Left ventricle myocardium inferior (tissue), 1 donor: ENCODE data around the gene MAGI2. TPM values are rescaled to one million over a fixed set of nuclear protein-coding genes. Genes with fewer than 3 reads are reported as not detected.
A peak's percentile ranks its signal among the peaks of the same experiment; 100 is the strongest.
"Not testable (repeated sequence)": the region's sequence is repeated elsewhere in the genome, so short reads cannot be mapped to it uniquely, and the experiment has no call there.

Experiments used
- DNase-seq: peaks from one replicate; pipeline ENCODE4 v3.0.0-alpha.2; 2020
- H3K27ac ChIP-seq: fragments of 200-600 bp; replicated peaks from 2 replicates; pipeline ENCODE4 v1.8.0; 2021
- H3K27me3 ChIP-seq: fragments of 200-600 bp; 2 replicates; pipeline ENCODE4 v1.8.0; 2021; ENCODE audit warnings: low read depth
- H3K36me3 ChIP-seq: fragments of 200-600 bp; 2 replicates; pipeline ENCODE4 v1.8.0; 2021
- H3K4me1 ChIP-seq: fragments of 200-600 bp; 2 replicates; pipeline ENCODE4 v1.8.0; 2021
- H3K4me3 ChIP-seq: fragments of 200-600 bp; 2 replicates; pipeline ENCODE4 v1.8.0; 2021; ENCODE audit warnings: mild to moderate bottlenecking, moderate library complexity
- H3K9me3 ChIP-seq: fragments of 200-600 bp; replicated peaks from 2 replicates; pipeline ENCODE4 v1.8.0; 2021
- intact Hi-C: fragments of 100-400 bp; cut with micrococcal nuclease; formaldehyde crosslinking; loops from one replicate; pipeline ENCODE4 v1.11.0; 2022
- total RNA-seq: library from RNA; stranded (reverse); fragmentation: NEBNext Ultra II Directional; extraction: Animal tissue kit (Norgen Biotek cat#: 25700); gene quantifications from one replicate; pipeline ENCODE4 v1.2.1, GENCODE V29; 2021
- TF ChIP-seq, protein P1 (sequence below): fragments of 200-600 bp; IDR thresholded peaks from 2 replicates; pipeline ENCODE4 v1.8.0; 2021; ENCODE audit warnings: antibody characterized with exemption, mild to moderate bottlenecking, borderline replicate concordance
- donor health status: DM: no; HTN: yes; CAD: no; lungs with severe emphysema.

Gene MAGI2
- total RNA-seq, 1 donor from 2014 or later = 4.5 TPM

DNA sequence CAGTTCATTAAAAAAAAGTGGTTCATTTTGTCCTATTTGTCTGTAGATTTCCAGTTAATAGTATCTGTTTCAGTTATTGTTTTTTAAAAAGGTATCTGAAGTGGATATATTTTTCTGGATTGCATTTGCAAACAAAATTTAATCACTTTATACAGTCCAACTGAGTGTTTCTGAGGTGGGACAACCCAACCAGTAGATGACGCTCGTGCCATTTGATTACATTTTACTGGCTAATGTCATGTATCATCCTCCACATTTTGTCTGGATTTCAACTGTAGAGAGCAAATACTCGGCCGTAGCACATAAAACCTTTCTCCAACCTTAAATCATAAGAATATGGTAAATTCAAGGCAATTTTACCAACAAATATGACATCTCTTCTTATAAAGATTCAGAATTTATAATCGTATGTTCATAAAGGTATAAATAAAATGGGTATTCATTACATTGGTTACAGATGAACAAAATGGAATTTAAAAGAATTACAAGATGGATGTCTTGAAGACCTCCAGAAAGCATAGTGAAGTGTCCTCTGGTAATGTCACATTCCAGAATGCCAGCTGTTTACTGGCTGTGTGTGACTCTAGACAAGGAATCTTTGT is 865.9 kb downstream of the MAGI2 start:
- no peak for DNase-seq
- no peak overlapping the region for H3K27ac ChIP-seq
- H3K4me3 ChIP-seq = no peak overlapping the region
- intact Hi-C loops = no loop called here
- no peaks in the 10 kb centered on the region for H3K36me3 ChIP-seq
- H3K27me3 ChIP-seq = no peaks in the 10 kb centered on the region
- TF ChIP-seq, protein P1, sequence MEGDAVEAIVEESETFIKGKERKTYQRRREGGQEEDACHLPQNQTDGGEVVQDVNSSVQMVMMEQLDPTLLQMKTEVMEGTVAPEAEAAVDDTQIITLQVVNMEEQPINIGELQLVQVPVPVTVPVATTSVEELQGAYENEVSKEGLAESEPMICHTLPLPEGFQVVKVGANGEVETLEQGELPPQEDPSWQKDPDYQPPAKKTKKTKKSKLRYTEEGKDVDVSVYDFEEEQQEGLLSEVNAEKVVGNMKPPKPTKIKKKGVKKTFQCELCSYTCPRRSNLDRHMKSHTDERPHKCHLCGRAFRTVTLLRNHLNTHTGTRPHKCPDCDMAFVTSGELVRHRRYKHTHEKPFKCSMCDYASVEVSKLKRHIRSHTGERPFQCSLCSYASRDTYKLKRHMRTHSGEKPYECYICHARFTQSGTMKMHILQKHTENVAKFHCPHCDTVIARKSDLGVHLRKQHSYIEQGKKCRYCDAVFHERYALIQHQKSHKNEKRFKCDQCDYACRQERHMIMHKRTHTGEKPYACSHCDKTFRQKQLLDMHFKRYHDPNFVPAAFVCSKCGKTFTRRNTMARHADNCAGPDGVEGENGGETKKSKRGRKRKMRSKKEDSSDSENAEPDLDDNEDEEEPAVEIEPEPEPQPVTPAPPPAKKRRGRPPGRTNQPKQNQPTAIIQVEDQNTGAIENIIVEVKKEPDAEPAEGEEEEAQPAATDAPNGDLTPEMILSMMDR = peak; percentile 34
- no peaks in the 10 kb centered on the region for H3K4me1 ChIP-seq
- H3K9me3 ChIP-seq = no peaks in the 10 kb centered on the region

DNA sequence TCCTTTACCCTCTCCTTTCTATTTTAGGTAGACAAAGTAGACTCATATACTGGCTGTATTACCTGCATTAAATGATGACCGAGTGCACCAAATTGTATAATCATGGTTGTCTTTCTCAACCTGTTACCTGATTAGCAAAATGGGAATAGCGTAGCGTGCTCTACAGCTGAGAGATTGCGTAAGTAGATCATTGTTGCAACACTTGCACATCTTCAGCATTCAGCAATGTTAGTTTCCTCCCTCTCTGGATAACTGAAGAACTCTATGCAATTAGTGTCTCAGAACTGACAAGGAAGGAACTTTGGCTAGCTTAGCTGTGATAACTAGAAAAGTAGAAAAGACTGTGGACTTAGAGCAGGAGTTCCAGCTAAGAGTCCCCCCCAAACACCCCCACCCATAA is 867.5 kb downstream of the MAGI2 start:
- Histone ChIP-seq H3K27me3 (no peaks in the 10 kb centered on the region), H3K4me1 (no peaks in the 10 kb centered on the region), H3K4me3 (no peak overlapping the region), H3K9me3 (no peaks in the 10 kb centered on the region), H3K36me3 (no peaks in the 10 kb centered on the region), H3K27ac (no peak overlapping the region)
- DNase-seq = no peak
- intact Hi-C loops = no loop called here
- TF ChIP-seq, protein P1 = no peak

DNA sequence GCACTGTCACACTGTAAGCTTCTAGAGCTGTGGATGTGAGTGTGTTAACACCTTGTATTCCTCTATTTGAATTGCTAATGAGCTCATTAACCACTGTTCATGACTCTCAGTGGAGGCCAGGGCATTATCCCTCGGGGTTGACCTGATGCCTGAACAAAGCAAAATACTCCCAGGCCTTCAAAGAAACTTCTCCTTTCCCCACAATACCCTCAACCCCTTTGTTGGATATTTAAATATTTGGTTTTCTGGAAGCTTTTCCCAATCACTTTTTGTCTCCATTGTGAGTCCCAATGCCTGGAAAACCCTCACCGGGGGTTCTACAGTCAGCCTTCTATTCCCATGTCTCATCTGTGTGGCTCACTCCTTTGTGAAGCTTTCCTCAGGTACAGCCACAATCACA is 874.8 kb downstream of the MAGI2 start:
- Histone ChIP-seq H3K4me3 (no peak overlapping the region), H3K27ac (no peak overlapping the region), H3K9me3 (no peaks in the 10 kb centered on the region), H3K27me3 (no peaks in the 10 kb centered on the region), H3K36me3 (no peaks in the 10 kb centered on the region), H3K4me1 (no peaks in the 10 kb centered on the region)
- TF ChIP-seq, protein P1 = no peak
- intact Hi-C loops = no loop called here
- DNase-seq = no peak

DNA sequence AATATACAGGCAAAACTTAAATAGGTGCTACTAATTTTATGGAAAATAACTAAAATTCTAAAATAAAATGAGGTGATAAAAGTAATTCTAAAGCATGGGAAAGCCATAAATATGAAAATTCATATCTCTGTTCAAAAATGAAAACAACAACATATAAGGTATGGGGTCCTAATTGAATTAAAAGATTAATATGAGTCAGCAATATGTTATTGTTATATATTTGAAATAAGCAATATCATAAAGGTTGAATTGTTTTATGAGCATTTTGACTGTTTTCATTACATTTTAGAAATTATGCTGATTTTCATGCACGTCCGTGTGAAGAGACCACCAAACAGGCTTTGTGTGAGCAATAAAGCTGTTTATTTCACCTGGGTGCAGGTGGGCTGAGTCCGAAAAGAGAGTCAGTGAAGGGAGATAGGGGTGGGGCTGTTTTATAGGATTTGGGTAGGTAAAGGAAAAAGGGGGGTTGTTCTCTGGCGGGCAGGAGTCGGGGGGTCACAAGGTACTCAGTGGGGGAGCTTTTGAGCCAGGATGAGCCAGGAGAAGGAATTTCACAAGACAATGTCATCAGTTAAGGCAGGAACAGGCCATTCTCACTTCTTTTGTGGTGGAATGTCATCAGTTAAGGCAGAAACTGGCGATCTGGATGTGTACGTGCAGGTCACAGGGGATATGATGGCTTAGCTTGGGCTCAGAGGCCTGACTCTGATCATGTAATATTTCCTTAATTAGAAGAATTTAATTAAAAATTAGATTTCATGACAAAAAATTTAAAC is 876.1 kb downstream of the MAGI2 start:
- intact Hi-C loops, H3K4me3 ChIP-seq, H3K9me3 ChIP-seq, H3K36me3 ChIP-seq, H3K27me3 ChIP-seq, DNase-seq, H3K27ac ChIP-seq, H3K4me1 ChIP-seq: not testable (repeated sequence)

DNA sequence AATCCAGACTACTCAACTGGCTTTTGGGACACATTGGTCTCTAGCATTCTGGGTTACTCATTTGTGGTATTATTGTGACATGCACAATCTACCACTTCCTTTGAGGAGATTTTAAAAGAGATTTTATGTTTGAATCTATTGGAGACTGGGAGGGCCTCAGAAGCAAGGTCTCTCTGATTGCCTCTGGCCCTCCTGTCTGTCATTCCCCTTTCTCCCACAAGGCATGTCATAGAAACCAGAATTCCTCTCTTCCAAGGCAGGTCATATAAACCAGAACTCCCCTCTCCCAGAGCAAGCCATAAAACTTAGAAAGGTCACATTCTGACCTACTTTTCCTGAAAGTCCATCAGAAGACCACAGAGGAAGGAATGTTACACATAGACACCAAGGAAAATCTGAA is 877.2 kb downstream of the MAGI2 start:
- no peak overlapping the region for H3K27ac ChIP-seq
- H3K9me3 ChIP-seq = no peaks in the 10 kb centered on the region
- no peak overlapping the region for H3K4me3 ChIP-seq
- H3K27me3 ChIP-seq = no peaks in the 10 kb centered on the region
- no peaks in the 10 kb centered on the region for H3K36me3 ChIP-seq
- TF ChIP-seq, protein P1 = no peak
- H3K4me1 ChIP-seq = no peaks in the 10 kb centered on the region
- intact Hi-C loops = no loop called here
- DNase-seq = no peak

DNA sequence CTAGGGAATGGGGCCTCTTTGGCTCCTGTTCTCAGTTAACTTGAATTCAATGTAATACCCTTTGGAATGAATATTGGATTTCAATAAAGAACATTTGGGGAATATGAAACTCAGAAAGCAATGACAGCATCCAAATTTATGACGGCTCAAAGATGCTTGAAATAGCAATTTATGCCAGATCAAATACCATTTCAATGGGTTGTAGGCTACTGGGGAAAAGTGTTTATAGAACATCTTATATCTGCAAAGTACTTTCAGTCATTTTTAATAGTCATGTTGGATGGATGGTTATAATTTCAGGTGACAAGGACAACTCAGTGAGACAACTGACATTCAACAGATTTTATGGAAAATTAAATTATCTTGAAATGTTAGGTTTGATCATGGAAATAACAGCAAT is 882.2 kb downstream of the MAGI2 start:
- Histone ChIP-seq H3K27me3 (no peaks in the 10 kb centered on the region), H3K9me3 (no peaks in the 10 kb centered on the region), H3K4me3 (no peak overlapping the region), H3K36me3 (no peaks in the 10 kb centered on the region), H3K4me1 (no peaks in the 10 kb centered on the region), H3K27ac (no peak overlapping the region)
- intact Hi-C loops = no loop called here
- DNase-seq = no peak
- TF ChIP-seq, protein P1 = no peak
